Measurements from ENCODE around the gene SRF. TPM values are rescaled to one million over a fixed set of nuclear protein-coding genes. Genes with fewer than 3 reads are reported as not detected.

The SRF gene
- total and polyA plus RNA-seq, 2 donors (not counting 3 experiments of a cell fraction or from before 2014, with no cell fraction given): 34.4 to 55.8 TPM

GRCh38 chr6:43146261-43146660 lies 24.8 kb upstream of the SRF start:
- Histone ChIP-seq H3K27ac (ENCODE audit: insufficient read depth, low read depth, low read length) (no peak overlapping the region), H3K36me3 (ENCODE audit: control insufficient read depth in 2 of 2, extremely low read depth in 1 of 2, insufficient read depth in 2 of 2, low read length in 2 of 2) (no peaks in the 10 kb centered on the region), H3K27me3 (ENCODE audit: control insufficient read depth in 2 of 2, insufficient read depth in 2 of 2, low read length in 2 of 2) (no peaks in the 10 kb centered on the region), H3K9ac (replicated peaks; ENCODE audit: extremely low read depth, insufficient read depth, low read length) (no peak overlapping the region), H4K20me1 (replicated peaks; ENCODE audit: control insufficient read depth, extremely low read depth, insufficient read depth, low read length) (no peaks in the 10 kb centered on the region), H3K4me2 (ENCODE audit: insufficient read depth, low read length) (no peak overlapping the region), H3K79me2 (ENCODE audit: control insufficient read depth, insufficient read depth, low read length) (no peaks in the 10 kb centered on the region), H3K4me1 (ENCODE audit: control insufficient read depth, extremely low read depth, insufficient read depth, low read length) (peaks cover 5% of the 10 kb centered on the region), H3K4me3 (replicated peaks in 1 of 3; ENCODE audit: insufficient read depth in 1 of 3, low read depth in 1 of 3, low read length in 3 of 3) (no peak overlapping the region), H3K9me3 (replicated peaks; ENCODE audit: control insufficient read depth, insufficient read depth, low read length) (no peaks in the 10 kb centered on the region), H2AFZ (ENCODE audit: low read depth, low read length) (no peak overlapping the region), H3K9me1 (replicated peaks; ENCODE audit: control insufficient read depth, extremely low read depth, insufficient read depth, low read length) (no peaks in the 10 kb centered on the region)
- no peak for DNase-seq (ENCODE audit: low read depth, low spot score)
- no peak for FAIRE-seq
- POLR2A ChIA-PET: no interaction called here
- CTCF ChIA-PET: interaction anchor here (0.6 to 1.2 kb wide), 2 partner anchors 164 to 180 kb away, joined by 3 read pairs; no protein-coding TSS in a partner anchor
- intact Hi-C loops (cut with micrococcal nuclease) (no loop called here), dilution Hi-C loops (cut with MboI; ENCODE audit: extremely low pct_ligation_motif_present, low sequenced_read_pairs) (no loop called here)
- TF ChIP-seq CTCF (IDR thresholded peaks at IDR 0.05; ENCODE audit: extremely low read depth in 1 of 2, insufficient read depth in 1 of 2, low read depth in 1 of 2, low read length in 2 of 2): no peak
- no peak for TF ChIP-seq GATA2 (IDR thresholded peaks at IDR 0.05; ENCODE audit: insufficient read depth, insufficient read length, low read depth, low read length)
- TF ChIP-seq POLR2A (IDR thresholded peaks at IDR 0.05; ENCODE audit: low read depth, low read length): no peak
- no peak for TF ChIP-seq MYC (IDR thresholded peaks at IDR 0.05; ENCODE audit: low read depth, low read length)
- no peak for TF ChIP-seq FOS (IDR thresholded peaks at IDR 0.05; ENCODE audit: borderline replicate concordance, insufficient read depth, low read length)
- no peak for TF ChIP-seq EZH2 (IDR thresholded peaks at IDR 0.05; ENCODE audit: borderline replicate concordance, low read depth, low read length, severe bottlenecking)
- TF ChIP-seq JUN (IDR thresholded peaks at IDR 0.05; ENCODE audit: borderline replicate concordance, insufficient read depth, insufficient read length, low read depth): no peak
- no TSS peak for BruUV-seq (replicated peaks)
